ENCODE measurements around the gene CDK6.

The CDK6 gene

DNA sequence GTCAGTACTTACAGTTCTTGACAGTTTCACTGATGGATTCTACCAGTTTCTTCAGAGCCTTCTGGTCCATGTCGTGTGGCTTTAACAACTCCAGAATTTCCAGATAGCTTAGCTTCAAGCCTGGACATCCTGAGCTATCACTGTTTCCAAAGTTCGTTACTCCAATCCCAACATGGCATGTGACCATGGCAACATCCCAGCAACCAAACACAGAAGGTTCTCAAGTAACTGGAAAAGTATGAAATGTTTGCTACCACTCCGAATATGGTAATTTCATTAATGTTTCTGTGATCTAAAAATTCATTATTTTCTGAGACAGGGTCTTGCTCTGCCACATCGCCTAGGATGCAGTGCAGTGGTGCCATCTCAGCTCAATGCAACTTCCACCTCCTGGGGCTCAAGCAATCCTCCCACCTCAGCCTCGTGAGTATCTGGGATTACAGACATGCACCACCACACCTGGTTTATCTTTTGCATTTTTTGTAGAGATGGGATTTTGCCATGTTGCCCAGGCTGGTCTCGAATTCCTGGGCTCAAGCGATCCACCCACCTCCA, 278.5 kb downstream of the CDK6 start:
- Mint-ChIP-seq H3K27me3 (peaks cover 1% of the 10 kb centered on the region), H3K27ac (peak overlapping the region; percentile 54), H3K4me1 (no peaks in the 10 kb centered on the region), H3K4me3 (no peak overlapping the region), H3K9me3 (no peaks in the 10 kb centered on the region), H3K36me3 (peaks cover 10% of the 10 kb centered on the region)
- no peak for ATAC-seq (ENCODE audit: low read depth)
- no peak for DNase-seq (ENCODE audit: low spot score in 2 of 2)

DNA sequence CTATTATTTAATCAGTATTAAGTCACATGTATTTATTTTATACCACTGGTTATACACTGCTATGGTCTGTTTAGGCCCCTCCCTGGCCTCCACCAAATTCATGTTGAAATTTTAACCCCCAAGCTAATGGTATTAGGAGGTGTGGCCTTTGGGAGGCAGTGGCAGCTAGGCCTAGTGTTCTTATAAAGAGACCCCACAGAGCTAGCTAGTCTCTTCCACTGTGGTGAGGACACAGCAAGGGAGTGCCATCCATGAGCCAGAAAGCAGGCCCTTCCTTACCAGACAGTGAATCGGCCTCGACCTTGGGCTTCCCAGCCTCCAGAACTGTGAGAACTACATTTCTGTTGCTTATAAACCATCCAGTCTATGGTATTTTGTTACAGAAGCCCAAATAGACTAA, 279.1 kb downstream of the CDK6 start:
- ATAC-seq (ENCODE audit: low read depth) (no peak), DNase-seq (ENCODE audit: low spot score in 2 of 2) (no peak)
- Mint-ChIP-seq H3K27ac (peak overlapping the region; percentile 54), H3K9me3 (no peaks in the 10 kb centered on the region), H3K27me3 (peaks cover 1% of the 10 kb centered on the region), H3K4me3 (no peak overlapping the region), H3K4me1 (no peaks in the 10 kb centered on the region), H3K36me3 (peaks cover 9% of the 10 kb centered on the region)

Measured in memory B cell (primary cell).